ENCODE data around the gene IFNA13. TPM values are rescaled to one million over a fixed set of nuclear protein-coding genes. Genes with fewer than 3 reads are reported as not detected.

Gene IFNA13
- total and polyA plus RNA-seq, 2 of the 13 experiments (the other 11 are each of a cell fraction or from before 2014, with no cell fraction given) = not detected

GRCh38 chr9:21334701-21335632, 32.9 kb downstream of the IFNA13 start, which contains the start of gene KLHL9 (continued):
- TF ChIP-seq FOXP4 (CRISPR knock-in tag; IDR thresholded peaks at IDR 0.05) (no peak), SIX1 (CRISPR knock-in tag; IDR thresholded peaks at IDR 0.05; ENCODE audit: borderline replicate concordance) (no peak), TOE1 (CRISPR knock-in tag; IDR thresholded peaks at IDR 0.05) (no peak), POLR2G (IDR thresholded peaks at IDR 0.05; ENCODE audit: low read depth, low read length) (peak; percentile 76), TCF12 (IDR thresholded peaks at IDR 0.05) (no peak), TCF12 (CRISPR knock-in tag; IDR thresholded peaks at IDR 0.05) (no peak), PRPF4 (IDR thresholded peaks at IDR 0.05; ENCODE audit: low read depth, low read length, poor library complexity, severe bottlenecking) (no peak), ZFY (CRISPR knock-in tag; IDR thresholded peaks at IDR 0.05) (peak; percentile 100), SP1 (IDR thresholded peaks at IDR 0.05) (no peak), SP1 (CRISPR knock-in tag; IDR thresholded peaks at IDR 0.05) (no peak), ZMAT3 (CRISPR knock-in tag; conservative IDR thresholded peaks at IDR 0.05) (peak; percentile 77; the same call in 1 of the 2 replicates), LRRFIP1 (CRISPR knock-in tag; conservative IDR thresholded peaks at IDR 0.05) (no peak), ZNF44 (CRISPR knock-in tag; IDR thresholded peaks at IDR 0.05) (0 out of 2 replicates have a peak, but pooled peaks have one; percentile 55), SNAPC5 (CRISPR knock-in tag; IDR thresholded peaks at IDR 0.05; ENCODE audit: borderline replicate concordance) (no peak), SRSF1 (optimal IDR thresholded peaks at IDR 0.05; ENCODE audit: low read depth, low read length) (no peak), POLR2AphosphoS5 (IDR thresholded peaks at IDR 0.05; ENCODE audit: low read depth, low read length) (peak; percentile 72), MEIS2 (CRISPR knock-in tag; IDR thresholded peaks at IDR 0.05) (peak; percentile 51; the same call in 1 of the 2 replicates), ZNF546 (CRISPR knock-in tag; conservative IDR thresholded peaks at IDR 0.05) (no peak; the same call in 1 of the 2 replicates), GRHL1 (CRISPR knock-in tag; conservative IDR thresholded peaks at IDR 0.05) (no peak), JUNB (CRISPR knock-in tag; IDR thresholded peaks at IDR 0.05; ENCODE audit: borderline replicate concordance) (no peak), HOXA5 (CRISPR knock-in tag; IDR thresholded peaks at IDR 0.05) (peak; percentile 63; the same call in 1 of the 2 replicates), TFDP2 (CRISPR knock-in tag; IDR thresholded peaks at IDR 0.05) (peak; percentile 42; the same call in 1 of the 2 replicates)
